NCI-H146 (cell line): ENCODE data around the gene NOTCH4.

Experiments used
- DNase-seq: peaks from one replicate; lab custom pipeline; 2025; lab: John Stamatoyannopoulos, UW

NOTCH4 gene

DNA sequence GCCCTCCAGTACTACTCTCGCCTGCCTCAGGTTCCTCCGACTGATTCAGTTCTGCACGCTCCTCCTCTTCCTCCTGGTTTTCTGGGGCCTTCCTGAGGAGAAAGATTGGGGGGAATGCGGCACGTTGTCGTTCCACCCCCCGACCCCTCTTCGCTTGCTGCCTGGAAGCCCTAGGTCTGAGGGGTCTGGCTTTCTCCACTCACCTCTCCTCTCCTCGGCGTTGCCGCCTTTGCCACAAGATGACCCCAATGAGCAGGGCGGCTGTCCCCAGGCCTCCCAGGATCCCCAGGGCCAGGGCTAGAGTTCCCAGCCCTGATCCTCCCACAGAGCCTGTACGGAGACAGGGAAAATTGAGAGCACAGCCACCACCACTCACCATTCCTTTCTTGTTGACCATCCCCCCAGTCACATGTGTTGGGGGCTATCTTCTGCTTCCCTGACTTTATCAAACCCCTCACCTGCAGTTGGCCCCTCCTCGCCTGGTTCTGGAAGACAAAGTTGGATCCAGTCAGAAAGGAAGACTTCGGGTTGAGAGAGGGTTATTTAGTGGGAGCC lies 42.6 kb downstream of the NOTCH4 start:
- DNase-seq: no peak

- no peak for DNase-seq
Measured at GRCh38 chr6:32179766-32180405, 44.0 kb downstream of the NOTCH4 start.

DNA sequence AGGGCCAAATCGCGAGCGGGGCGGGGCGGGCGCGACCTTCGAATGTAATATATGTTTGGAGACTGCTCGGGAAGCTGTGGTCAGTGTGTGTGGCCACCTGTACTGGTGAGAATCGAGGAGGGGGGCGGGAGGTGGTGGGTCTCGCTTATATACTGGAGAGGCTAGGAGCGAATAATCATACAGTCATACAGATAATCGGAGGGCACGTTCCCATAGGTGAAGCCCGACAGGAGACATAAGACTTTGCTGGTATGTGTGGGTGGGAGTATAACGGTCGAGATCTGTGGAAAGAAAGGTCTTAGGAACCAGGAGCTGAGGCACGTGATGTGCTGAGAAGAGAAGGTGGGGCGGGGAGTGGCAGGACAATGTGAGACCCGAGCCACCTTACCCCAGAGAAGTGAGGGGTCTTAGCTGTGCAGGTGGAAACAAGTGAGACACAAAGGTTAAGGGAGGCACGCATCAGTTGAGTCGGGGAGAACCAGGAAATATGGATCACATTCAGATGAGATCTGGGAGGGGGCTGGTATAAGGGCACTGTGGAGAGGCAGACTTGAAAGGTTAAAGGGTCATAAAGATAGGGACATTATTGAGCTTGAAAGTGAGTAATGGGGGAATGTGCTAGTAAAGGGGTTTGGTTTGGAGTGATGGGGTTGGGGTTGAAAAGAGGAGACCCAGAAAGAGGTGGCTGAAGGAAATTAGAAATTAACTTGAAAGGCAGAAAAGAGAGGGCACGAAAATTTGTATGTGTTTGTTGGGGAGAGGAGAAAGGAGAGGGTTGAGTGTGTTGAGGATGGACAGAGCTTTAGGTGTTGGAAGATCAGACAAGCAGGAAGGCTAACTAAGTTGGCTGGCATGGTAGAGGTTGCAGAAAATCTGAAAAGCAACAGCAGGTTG lies 45.1 kb downstream of the NOTCH4 start:
- no peak for DNase-seq

DNA sequence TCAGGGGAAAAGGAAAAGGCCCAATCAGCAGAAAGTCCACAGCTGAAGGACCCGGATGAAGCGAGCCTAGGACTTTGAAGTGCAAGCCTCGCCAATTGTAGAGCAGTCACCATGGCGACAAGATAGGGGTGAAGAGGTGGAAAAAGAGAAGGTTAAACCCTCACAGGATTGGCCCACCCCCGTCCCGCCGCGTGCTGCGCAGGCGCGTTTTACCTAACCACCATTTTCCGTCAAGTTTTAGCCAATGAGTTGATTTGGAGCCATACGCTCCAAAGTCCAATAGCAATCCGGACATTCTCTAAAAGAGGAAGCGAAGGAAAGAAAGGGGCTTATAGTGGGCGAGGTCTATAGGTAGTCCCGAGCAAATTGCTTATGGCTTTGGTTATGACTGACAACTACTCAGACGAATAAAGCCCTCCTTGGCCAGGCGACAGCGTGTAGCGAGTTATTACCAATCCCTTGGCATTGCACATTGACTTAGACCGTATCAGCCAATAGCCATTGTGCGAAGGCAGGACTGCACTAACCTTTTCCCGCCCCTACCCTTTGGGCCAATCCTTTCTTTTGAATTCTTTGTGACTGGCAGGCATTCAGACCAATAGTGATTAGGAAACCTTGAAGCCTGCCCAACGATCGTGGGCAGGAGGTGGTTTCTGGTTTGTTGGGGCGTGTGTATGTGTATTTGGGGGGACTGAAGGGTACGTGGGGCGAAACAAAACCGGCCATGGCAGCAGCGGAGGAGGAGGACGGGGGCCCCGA lies 45.9 kb downstream of the NOTCH4 start, which contains the start of gene RNF5:
Gene RNF5 (plus strand): TSS at position 618 of the 759 bp plus-strand sequence. CDS start 107 bp downstream, at position 725.
- peak; percentile 99 for DNase-seq

GRCh38 chr6:32177183-32177787 lies 46.6 kb downstream of the NOTCH4 start:
- peak; percentile 78 for DNase-seq

- peak; percentile 22 for DNase-seq
Measured at GRCh38 chr6:32176476-32177182, 47.2 kb downstream of the NOTCH4 start.

- peak; percentile 97 for DNase-seq
Measured at GRCh38 chr6:32175711-32176475, 48.0 kb downstream of the NOTCH4 start, which contains the start of gene AGPAT1. TSS of gene AGPAT1 (minus strand) at chr6:32176084. CDS start at chr6:32171496, 4,588 bp downstream.

DNA sequence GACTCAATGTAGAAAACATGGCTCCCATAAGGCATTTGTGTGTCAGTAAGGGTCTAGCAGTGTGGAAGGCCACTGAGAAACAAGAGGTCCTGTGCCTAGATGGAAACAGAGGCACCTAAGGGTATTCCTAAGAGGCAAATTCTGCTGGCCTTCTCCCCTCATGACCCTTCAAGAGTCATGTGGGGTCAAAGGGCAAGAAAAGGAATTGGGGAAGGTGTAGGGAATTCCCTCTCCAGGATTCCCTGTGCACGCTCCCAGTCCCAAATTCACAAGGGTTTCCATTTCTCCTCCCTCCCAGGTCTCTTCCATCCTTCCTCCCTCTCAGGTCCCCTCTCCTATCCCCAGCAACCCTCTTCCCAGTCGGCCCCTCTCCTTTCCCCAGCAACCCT lies 48.6 kb downstream of the NOTCH4 start:
- no peak for DNase-seq

DNA sequence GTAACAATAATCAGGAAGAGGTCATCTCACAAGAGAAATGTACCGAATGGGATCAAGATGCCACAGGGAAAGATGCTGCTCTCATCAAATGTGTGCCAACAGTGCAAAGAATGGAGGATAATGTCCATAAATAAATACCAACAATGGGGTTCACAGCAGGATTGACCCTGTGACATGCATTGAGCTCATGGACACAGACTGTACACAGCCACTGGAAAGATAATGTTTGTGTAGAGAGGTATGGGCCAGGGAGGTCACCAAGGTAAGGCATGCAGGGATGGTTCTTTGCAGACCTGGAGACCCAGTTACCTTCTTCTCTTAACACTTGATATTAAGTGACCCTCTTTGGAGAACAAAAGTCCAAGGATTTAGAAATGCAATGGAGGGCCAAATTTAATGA lies 49.5 kb downstream of the NOTCH4 start:
- DNase-seq: no peak

- no peak for DNase-seq
Measured at GRCh38 chr6:32173051-32173727, 50.7 kb downstream of the NOTCH4 start.

GRCh38 chr6:32171234-32171633 lies 52.6 kb downstream of the NOTCH4 start:
- DNase-seq: no peak

GRCh38 chr6:32170294-32170693 lies 53.6 kb downstream of the NOTCH4 start:
- DNase-seq: no peak

GRCh38 chr6:32168807-32169591 lies 54.9 kb downstream of the NOTCH4 start:
- DNase-seq: no peak

DNA sequence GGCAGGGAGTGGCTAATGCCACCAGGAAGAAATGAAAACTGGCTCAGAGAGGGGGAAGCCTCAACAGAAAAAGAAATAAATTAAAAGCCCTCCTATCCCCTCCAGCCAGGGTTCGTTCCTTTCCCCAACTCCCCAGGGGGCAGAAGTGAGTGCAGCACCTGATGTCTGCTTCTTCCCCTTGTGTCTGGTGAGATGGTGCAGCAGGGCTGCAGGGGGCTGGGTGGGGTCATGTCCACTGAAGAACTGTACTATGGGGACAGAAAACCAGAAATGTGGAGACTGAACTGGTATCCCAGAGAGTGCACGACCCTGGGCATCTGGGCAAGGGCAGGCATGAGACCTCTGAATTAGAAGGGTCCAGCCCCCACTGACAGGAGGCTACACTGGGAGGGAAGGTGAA lies 55.5 kb downstream of the NOTCH4 start:
- DNase-seq: no peak

DNA sequence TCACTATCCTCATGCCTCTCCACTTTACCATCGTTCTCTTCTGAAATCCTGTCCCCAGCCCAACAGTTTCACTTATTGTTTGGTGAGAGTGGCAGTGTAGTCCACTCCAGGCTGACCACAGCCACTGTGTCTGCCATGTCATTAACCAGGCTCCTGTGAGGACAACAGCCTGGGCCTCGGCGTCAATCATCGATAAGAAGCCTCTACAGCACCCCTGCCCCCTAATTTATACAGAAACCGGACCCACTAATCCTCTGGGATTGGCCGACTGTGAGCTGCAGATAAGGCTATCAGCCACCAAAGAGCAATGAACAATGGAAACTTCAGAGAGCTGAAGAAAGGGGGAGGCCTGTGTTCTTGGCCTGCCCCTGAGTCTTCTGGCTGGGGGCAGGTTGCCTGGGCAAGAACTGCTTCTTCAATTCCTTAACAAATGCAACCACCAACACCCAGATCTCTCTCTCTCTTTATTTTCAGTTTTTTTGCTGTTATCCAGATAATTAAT lies 56.1 kb downstream of the NOTCH4 start:
- DNase-seq: no peak

- DNase-seq: peak; percentile 75
Measured at GRCh38 chr6:32167154-32167760, 56.6 kb downstream of the NOTCH4 start.

GRCh38 chr6:32166411-32167061 lies 57.3 kb downstream of the NOTCH4 start:
- DNase-seq: no peak

GRCh38 chr6:32164295-32164694 lies 59.6 kb downstream of the NOTCH4 start, which contains the start of gene EGFL8:
TSS of gene EGFL8 (plus strand) at chr6:32164595. CDS start at chr6:32166166, 1,571 bp downstream.
- DNase-seq: no peak
